ENCODE data around the gene CST9L. TPM values are rescaled to one million over a fixed set of nuclear protein-coding genes. Genes with fewer than 3 reads are reported as not detected.
A peak's percentile ranks its signal among the peaks of the same experiment; 100 is the strongest.

Gene CST9L
- total and polyA plus RNA-seq, 2 donors, result 0.09 TPM; not detected in 1

DNA sequence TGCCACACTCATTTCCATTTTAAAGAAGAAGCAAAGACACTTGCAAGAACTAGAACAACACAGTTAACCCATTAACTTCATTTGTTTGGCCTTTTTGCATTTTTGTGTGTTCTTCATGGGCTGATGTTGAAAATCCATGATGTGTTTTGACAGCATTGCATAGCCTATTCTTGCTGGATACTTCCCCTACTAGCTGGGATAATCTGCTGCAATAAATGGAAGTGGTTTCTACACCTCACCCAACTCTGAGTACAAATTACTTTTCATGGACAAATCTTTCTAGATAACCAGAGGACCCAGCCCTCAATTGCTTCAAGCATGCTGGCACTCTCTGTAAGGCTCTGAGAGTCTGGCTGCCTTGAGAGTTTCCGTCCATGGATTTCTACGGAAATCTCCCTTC lies 26.5 kb downstream of the CST9L start:
- Histone ChIP-seq H3K27ac (ENCODE audit: low read depth in 1 of 2, low read length in 1 of 2) (no peak overlapping the region), H3K4me3 (ENCODE audit: low read length in 2 of 2) (no peak overlapping the region), H3K4me1 (ENCODE audit: control insufficient read depth in 2 of 2, insufficient read depth in 2 of 2, low read length in 2 of 2) (no peaks in the 10 kb centered on the region), H3K27me3 (ENCODE audit: control insufficient read depth in 2 of 2, insufficient read depth in 1 of 2, low read length in 1 of 2) (no peaks in the 10 kb centered on the region), H3K9me3 (ENCODE audit: control insufficient read depth in 2 of 2, insufficient read depth in 1 of 2, low read length in 1 of 2) (no peaks in the 10 kb centered on the region), H3K36me3 (ENCODE audit: control insufficient read depth in 2 of 2, insufficient read depth in 2 of 2, low read length in 1 of 2) (no peaks in the 10 kb centered on the region)
- no peak for DNase-seq (ENCODE audit: low read depth in 6 of 9, low spot score in 9 of 9)
- 96% methylated on average over 2 of the region's 2 CpGs for WGBS

DNA sequence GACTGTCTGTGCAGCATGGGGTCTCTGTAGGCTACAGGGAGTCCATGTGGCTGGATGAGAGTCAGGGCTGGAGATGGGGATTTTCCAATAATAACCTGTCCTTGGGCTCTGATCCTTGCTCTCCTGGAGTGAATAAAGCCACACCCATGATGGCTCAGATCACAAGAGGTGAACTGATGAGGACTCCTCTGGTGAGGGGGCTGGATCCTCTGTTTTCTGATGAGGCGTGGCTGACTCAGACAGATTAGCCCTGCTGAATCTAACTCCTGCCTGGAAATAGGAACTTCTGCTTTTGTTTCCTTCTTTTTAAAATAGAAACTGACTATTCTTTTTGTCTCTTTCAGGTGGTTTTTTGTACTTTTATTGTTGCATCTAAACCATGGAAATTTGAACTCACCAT lies 27.0 kb downstream of the CST9L start:
- no peak overlapping the region for H3K27ac ChIP-seq (ENCODE audit: low read depth in 1 of 2, low read length in 1 of 2)
- H3K4me1 ChIP-seq (ENCODE audit: control insufficient read depth in 2 of 2, insufficient read depth in 2 of 2, low read length in 2 of 2), result no peaks in the 10 kb centered on the region
- 46% methylated on average over 1 of the region's 1 CpG for WGBS
- H3K27me3 ChIP-seq (ENCODE audit: control insufficient read depth in 2 of 2, insufficient read depth in 1 of 2, low read length in 1 of 2), result no peaks in the 10 kb centered on the region
- H3K9me3 ChIP-seq (ENCODE audit: control insufficient read depth in 2 of 2, insufficient read depth in 1 of 2, low read length in 1 of 2), result no peaks in the 10 kb centered on the region
- no peak for DNase-seq (ENCODE audit: low read depth in 6 of 9, low spot score in 9 of 9)
- H3K4me3 ChIP-seq (ENCODE audit: low read length in 2 of 2), result no peak overlapping the region
- no peaks in the 10 kb centered on the region for H3K36me3 ChIP-seq (ENCODE audit: control insufficient read depth in 2 of 2, insufficient read depth in 2 of 2, low read length in 1 of 2)

DNA sequence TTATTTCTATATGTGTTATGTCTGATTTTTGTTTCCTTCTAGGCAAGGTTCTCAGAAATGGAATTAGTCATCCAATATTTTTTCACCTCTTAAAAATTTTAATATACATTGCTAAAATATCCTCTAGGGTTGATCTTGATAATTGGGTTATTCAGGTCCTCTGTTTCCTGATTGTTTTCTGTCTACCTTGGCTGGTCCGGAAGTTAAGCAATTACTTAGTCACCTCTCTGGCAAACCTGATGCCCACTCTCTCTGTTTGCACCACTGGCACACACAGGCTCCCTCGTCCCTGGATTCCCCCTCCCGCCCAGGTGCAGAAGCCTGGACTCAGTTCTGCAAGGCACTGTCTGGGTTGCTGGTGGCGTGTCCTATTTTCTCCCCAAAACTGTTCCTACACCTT lies 27.7 kb downstream of the CST9L start:
- H3K4me3 ChIP-seq (ENCODE audit: low read length in 2 of 2), result no peak overlapping the region
- DNase-seq (ENCODE audit: low read depth in 6 of 9, low spot score in 9 of 9), result no peak
- H3K9me3 ChIP-seq (ENCODE audit: control insufficient read depth in 2 of 2, insufficient read depth in 1 of 2, low read length in 1 of 2), result no peaks in the 10 kb centered on the region
- H3K4me1 ChIP-seq (ENCODE audit: control insufficient read depth in 2 of 2, insufficient read depth in 2 of 2, low read length in 2 of 2), result no peaks in the 10 kb centered on the region
- no peaks in the 10 kb centered on the region for H3K27me3 ChIP-seq (ENCODE audit: control insufficient read depth in 2 of 2, insufficient read depth in 1 of 2, low read length in 1 of 2)
- no peaks in the 10 kb centered on the region for H3K36me3 ChIP-seq (ENCODE audit: control insufficient read depth in 2 of 2, insufficient read depth in 2 of 2, low read length in 1 of 2)
- WGBS, result 82% methylated on average over 4 of the region's 4 CpGs
- no peak overlapping the region for H3K27ac ChIP-seq (ENCODE audit: low read depth in 1 of 2, low read length in 1 of 2)

DNA sequence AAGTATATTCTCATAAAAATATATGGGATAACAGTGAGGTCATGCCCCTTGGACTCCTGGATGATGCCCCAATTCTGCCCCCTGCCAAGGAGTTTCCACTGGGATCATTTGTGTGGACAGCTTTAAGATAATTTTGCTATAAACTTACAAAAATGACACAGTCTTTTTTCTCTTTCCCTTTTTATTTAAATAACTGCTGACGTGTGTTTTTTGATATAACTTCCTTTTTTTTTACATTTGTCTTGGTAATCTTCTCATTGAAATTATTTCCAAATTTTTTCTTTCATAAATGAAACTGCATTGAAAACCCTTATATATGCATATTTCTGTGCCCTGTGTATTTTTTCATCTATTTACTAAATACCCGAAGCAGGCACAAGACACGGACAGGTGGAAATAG lies 31.3 kb downstream of the CST9L start:
- H3K36me3 ChIP-seq (ENCODE audit: control insufficient read depth in 2 of 2, insufficient read depth in 2 of 2, low read length in 1 of 2), result no peaks in the 10 kb centered on the region
- WGBS, result 69% methylated on average over 3 of the region's 3 CpGs
- H3K4me3 ChIP-seq (ENCODE audit: low read length in 2 of 2), result no peak overlapping the region
- H3K27me3 ChIP-seq (ENCODE audit: control insufficient read depth in 2 of 2, insufficient read depth in 1 of 2, low read length in 1 of 2), result no peaks in the 10 kb centered on the region
- no peak overlapping the region for H3K27ac ChIP-seq (ENCODE audit: low read depth in 1 of 2, low read length in 1 of 2)
- H3K9me3 ChIP-seq (ENCODE audit: control insufficient read depth in 2 of 2, insufficient read depth in 1 of 2, low read length in 1 of 2), result no peaks in the 10 kb centered on the region
- H3K4me1 ChIP-seq (ENCODE audit: control insufficient read depth in 2 of 2, insufficient read depth in 2 of 2, low read length in 2 of 2), result no peaks in the 10 kb centered on the region
- no peak for DNase-seq (ENCODE audit: low read depth in 6 of 9, low spot score in 9 of 9)

DNA sequence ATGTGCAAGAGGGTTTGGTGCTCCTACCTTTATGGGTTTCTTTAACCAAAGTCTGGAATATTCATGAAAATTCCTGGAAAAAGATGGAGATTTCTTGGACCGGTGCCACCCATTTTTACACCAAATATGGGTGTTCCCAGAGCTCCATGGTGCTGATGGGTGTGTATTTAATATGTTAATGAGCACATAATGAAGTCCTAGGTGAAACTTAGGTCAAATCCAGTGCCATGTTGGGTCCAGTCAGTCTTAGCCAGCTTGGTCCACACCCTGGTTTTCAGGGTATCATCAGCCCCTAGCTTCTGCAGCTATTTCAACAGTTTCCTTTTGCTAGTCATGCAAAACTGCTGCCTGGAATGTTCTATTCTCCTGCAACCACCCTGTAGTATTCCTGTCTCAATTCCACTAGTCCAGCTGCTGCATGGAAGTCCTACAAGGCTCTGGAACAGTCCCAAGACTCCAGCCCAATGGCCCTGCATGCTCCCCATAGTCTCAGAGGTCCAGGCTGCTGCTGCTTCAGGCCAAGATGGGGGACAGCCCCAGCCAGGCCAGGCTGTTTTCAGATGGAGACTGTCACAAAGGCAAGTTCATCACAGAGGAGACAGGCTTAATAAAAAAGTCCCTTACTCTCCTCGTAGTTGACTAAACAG lies 31.8 kb downstream of the CST9L start:
- no peaks in the 10 kb centered on the region for H3K27me3 ChIP-seq (ENCODE audit: control insufficient read depth in 2 of 2, insufficient read depth in 1 of 2, low read length in 1 of 2)
- DNase-seq (ENCODE audit: low read depth in 6 of 9, low spot score in 9 of 9), result no peak
- H3K36me3 ChIP-seq (ENCODE audit: control insufficient read depth in 2 of 2, insufficient read depth in 2 of 2, low read length in 1 of 2), result no peaks in the 10 kb centered on the region
- H3K9me3 ChIP-seq (ENCODE audit: control insufficient read depth in 2 of 2, insufficient read depth in 1 of 2, low read length in 1 of 2), result no peaks in the 10 kb centered on the region
- WGBS, result 90% methylated on average over 2 of the region's 2 CpGs
- no peaks in the 10 kb centered on the region for H3K4me1 ChIP-seq (ENCODE audit: control insufficient read depth in 2 of 2, insufficient read depth in 2 of 2, low read length in 2 of 2)
- H3K4me3 ChIP-seq (ENCODE audit: low read length in 2 of 2), result no peak overlapping the region
- no peak overlapping the region for H3K27ac ChIP-seq (ENCODE audit: low read depth in 1 of 2, low read length in 1 of 2)

DNA sequence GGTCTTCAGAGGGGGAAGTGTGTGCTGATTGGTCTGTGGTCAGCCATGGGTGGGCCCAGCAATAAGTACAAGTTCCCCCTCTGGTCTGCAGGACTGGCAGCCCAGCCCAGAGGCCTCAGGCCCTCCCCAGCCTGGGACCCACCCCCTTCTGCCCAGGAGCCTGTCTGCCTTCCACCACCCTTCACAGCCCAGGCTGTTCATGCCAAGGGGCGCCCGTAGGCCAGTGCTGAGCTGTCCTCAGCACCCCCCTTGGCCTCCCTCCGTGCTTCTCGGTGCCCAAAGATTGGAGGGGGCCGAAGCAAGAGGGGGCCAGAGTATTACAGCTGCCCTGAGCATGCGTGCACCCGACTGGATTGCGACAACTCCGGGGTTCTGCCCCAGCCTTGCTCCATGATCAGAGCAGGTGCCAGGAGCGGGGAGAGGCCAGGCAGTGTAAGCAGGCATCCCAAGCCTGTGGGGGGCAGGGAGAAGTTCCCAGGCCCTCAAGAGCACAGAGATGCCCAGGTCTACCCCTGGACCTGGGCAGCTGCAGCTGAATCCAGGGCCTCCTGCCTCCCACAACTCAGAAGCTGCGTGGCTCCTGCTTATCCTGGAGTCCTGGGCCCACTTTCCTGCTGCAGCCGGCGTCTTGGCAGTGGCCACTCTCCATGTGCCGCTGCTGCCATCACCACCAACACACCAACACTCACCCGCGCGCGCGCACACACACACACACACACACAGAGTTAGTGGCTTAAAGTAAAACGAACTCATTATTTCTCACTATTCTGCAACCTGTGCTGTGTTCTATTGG lies 33.3 kb downstream of the CST9L start:
- Histone ChIP-seq H3K4me1 (ENCODE audit: control insufficient read depth in 2 of 2, insufficient read depth in 2 of 2, low read length in 2 of 2) (peaks cover 0 to 6% of the 10 kb centered on the region in 2 donors), H3K9me3 (ENCODE audit: control insufficient read depth in 2 of 2, insufficient read depth in 1 of 2, low read length in 1 of 2) (no peaks in the 10 kb centered on the region), H3K27me3 (ENCODE audit: control insufficient read depth in 2 of 2, insufficient read depth in 1 of 2, low read length in 1 of 2) (no peaks in the 10 kb centered on the region), H3K4me3 (ENCODE audit: low read length in 2 of 2) (no peak overlapping the region), H3K36me3 (ENCODE audit: control insufficient read depth in 2 of 2, insufficient read depth in 2 of 2, low read length in 1 of 2) (no peaks in the 10 kb centered on the region), H3K27ac (ENCODE audit: low read depth in 1 of 2, low read length in 1 of 2) (no peak overlapping the region)
- no peak for DNase-seq (ENCODE audit: low read depth in 6 of 9, low spot score in 9 of 9)
- 87% methylated on average over 20 of the region's 20 CpGs for WGBS

DNA sequence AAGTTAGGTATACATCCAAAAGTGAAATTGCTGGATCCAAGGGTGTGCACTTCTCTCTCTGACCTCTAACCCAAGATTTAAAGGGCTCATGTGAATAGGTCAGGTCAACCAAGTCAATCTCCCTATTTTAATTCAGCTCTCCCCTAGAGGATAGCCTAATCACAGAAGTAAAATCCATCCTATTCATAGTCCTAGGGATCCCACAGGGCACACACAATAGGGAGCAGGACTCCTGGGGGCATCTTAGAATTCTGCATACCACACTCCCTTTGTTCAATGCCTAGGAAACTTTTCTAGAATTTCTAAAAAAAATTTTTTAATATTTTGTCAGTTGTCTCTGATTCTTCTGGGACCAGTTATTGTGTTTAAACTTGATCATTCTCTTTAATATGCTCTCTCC lies 35.1 kb downstream of the CST9L start:
- Histone ChIP-seq H3K4me1 (ENCODE audit: control insufficient read depth in 2 of 2, insufficient read depth in 2 of 2, low read length in 2 of 2) (peaks cover 0 to 6% of the 10 kb centered on the region in 2 donors), H3K27me3 (ENCODE audit: control insufficient read depth in 2 of 2, insufficient read depth in 1 of 2, low read length in 1 of 2) (no peaks in the 10 kb centered on the region), H3K4me3 (ENCODE audit: low read length in 2 of 2) (no peak overlapping the region), H3K36me3 (ENCODE audit: control insufficient read depth in 2 of 2, insufficient read depth in 2 of 2, low read length in 1 of 2) (no peaks in the 10 kb centered on the region), H3K9me3 (ENCODE audit: control insufficient read depth in 2 of 2, insufficient read depth in 1 of 2, low read length in 1 of 2) (peaks cover 0 to 3% of the 10 kb centered on the region in 2 donors), H3K27ac (ENCODE audit: low read depth in 1 of 2, low read length in 1 of 2) (no peak overlapping the region)
- DNase-seq (ENCODE audit: low read depth in 6 of 9, low spot score in 9 of 9), result no peak

DNA sequence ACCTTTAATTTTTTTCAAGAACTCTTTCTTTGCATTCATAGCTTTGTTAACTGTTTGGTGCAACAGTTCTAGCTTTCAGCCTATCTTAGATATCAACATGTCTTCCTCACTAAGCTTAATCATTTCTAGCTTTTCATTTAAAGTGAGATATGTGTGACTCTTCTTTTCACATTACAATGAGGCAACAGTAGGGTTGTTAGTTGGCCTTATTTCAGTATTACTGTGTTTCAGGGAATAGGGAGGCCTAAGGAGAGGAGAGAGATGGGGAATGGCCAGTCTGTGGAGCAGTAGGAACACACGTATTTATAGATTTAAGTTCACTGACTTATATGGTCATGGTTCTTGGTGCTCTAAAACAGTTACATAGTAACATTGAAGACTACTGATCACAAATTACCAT lies 35.8 kb downstream of the CST9L start:
- 98% methylated on average over 1 of the region's 1 CpG for WGBS
- Histone ChIP-seq H3K27ac (ENCODE audit: low read depth in 1 of 2, low read length in 1 of 2) (no peak overlapping the region), H3K4me1 (ENCODE audit: control insufficient read depth in 2 of 2, insufficient read depth in 2 of 2, low read length in 2 of 2) (peaks cover 0 to 6% of the 10 kb centered on the region in 2 donors), H3K27me3 (ENCODE audit: control insufficient read depth in 2 of 2, insufficient read depth in 1 of 2, low read length in 1 of 2) (no peaks in the 10 kb centered on the region), H3K4me3 (ENCODE audit: low read length in 2 of 2) (no peak overlapping the region), H3K36me3 (ENCODE audit: control insufficient read depth in 2 of 2, insufficient read depth in 2 of 2, low read length in 1 of 2) (no peaks in the 10 kb centered on the region), H3K9me3 (ENCODE audit: control insufficient read depth in 2 of 2, insufficient read depth in 1 of 2, low read length in 1 of 2) (peaks cover 0 to 3% of the 10 kb centered on the region in 2 donors)
- DNase-seq (ENCODE audit: low read depth in 6 of 9, low spot score in 9 of 9), result no peak

DNA sequence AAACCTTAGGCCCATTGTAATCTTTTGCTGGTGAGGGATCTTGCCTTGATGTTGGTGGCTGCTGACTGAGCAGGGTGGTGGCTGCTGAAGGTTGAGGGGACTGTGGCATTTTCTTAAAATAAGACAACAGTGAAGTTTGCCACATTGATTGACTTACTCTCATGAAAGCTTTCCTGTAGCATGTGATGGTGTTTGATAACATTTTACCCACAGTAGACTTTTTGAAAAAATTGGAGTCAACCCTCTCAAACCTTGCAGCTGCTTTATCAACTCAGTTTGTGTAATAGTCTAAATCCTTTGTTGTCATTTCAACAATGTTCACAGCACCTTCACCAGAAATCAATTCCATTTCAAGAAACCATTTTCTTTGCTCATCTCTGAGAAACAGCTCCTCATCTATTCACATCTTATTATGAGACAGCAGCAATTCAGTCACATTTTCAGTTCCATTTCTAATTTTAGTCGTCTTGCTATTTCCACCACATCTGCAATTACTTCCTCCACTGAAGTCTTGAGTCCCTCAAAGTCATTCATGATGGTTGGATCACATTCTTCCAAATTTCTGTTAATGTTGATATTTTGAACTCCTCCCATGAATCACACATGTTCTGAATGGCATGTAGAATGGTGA lies 37.2 kb downstream of the CST9L start:
- peaks cover 0 to 6% of the 10 kb centered on the region in 2 donors for H3K4me1 ChIP-seq (ENCODE audit: control insufficient read depth in 2 of 2, insufficient read depth in 2 of 2, low read length in 2 of 2)
- DNase-seq (ENCODE audit: low read depth in 6 of 9, low spot score in 9 of 9), result peak in 3 of 9 donors; percentile 12 to 16 (median 15)
- H3K27me3 ChIP-seq (ENCODE audit: control insufficient read depth in 2 of 2, insufficient read depth in 1 of 2, low read length in 1 of 2), result no peaks in the 10 kb centered on the region
- peaks cover 0 to 3% of the 10 kb centered on the region in 2 donors for H3K9me3 ChIP-seq (ENCODE audit: control insufficient read depth in 2 of 2, insufficient read depth in 1 of 2, low read length in 1 of 2)
- no peaks in the 10 kb centered on the region for H3K36me3 ChIP-seq (ENCODE audit: control insufficient read depth in 2 of 2, insufficient read depth in 2 of 2, low read length in 1 of 2)
- no peak overlapping the region for H3K4me3 ChIP-seq (ENCODE audit: low read length in 2 of 2)
- WGBS, result 29% methylated on average over 1 of the region's 1 CpG
- peak overlapping the region in 1 of 2 donors; percentile 19 for H3K27ac ChIP-seq (ENCODE audit: low read depth in 1 of 2, low read length in 1 of 2)
